Measurements from ENCODE around the gene SLC31A1. TPM values are rescaled to one million over a fixed set of nuclear protein-coding genes. Genes with fewer than 3 reads are reported as not detected.
"Not testable (repeated sequence)": the region's sequence is repeated elsewhere in the genome, so short reads cannot be mapped to it uniquely, and the experiment has no call there.

SLC31A1 gene
- total RNA-seq, 1 donor from 2014 or later, result 8.8 TPM

DNA sequence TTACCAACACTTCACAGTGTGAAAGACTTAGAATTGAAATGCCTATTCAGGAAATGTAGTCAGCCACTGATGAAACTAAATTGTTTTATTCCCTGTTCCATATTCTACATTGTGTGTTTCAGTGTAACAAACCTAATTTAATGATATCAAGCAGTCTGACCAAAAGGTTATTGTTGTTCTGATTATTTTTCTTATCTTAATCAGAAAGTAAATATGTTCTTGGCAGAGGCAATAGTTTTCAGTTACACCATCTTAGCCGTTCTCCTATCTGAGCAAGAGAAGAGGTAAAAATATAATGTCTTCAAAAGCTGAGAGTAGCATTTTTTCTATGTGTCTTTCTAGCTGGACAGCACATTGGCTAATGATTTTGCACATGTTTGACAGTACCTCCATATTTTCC is 36.9 kb downstream of the SLC31A1 start:
- intact Hi-C loops (cut with micrococcal nuclease), result no loop called here

DNA sequence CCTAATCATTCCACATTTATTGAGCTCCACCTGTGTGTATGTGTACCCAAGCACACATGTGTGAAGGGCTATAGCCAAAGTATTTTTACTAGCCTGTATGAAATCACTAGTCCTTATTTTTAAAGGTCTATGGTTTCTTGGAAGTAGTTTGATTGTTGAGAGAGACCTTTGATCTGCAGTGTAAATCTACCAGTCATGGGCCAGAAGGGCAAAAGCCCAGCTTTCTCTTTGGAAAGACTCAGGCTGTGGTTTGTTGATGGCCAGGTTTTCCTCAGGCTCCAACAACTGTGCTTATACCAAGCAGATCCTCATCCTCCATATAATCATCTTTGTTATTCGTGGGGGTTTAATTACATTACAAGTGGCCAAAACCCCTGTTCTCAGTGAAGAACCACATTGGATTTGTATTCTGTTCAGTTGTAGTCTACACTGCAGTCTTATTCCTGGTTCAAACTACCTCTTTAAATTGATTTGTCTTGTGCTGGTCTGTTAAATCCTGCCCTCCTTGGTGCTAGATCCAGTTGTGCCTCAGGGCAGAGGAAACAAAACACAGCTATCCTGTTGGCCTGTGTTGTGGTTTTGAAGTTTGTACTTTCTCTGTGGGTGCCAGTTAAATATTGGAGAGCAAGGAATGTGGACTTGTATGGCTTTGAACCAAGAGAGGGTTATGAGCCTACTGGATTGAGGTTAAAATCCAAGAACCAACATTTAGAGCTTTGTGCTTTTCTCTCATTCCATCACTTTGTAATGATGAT is 40.8 kb downstream of the SLC31A1 start:
- intact Hi-C loops (cut with micrococcal nuclease), result no loop called here

- intact Hi-C loops (cut with micrococcal nuclease), result no loop called here
These were observed 44.8 kb downstream of the SLC31A1 start for GRCh38 chr9:113266174-113266573.

DNA sequence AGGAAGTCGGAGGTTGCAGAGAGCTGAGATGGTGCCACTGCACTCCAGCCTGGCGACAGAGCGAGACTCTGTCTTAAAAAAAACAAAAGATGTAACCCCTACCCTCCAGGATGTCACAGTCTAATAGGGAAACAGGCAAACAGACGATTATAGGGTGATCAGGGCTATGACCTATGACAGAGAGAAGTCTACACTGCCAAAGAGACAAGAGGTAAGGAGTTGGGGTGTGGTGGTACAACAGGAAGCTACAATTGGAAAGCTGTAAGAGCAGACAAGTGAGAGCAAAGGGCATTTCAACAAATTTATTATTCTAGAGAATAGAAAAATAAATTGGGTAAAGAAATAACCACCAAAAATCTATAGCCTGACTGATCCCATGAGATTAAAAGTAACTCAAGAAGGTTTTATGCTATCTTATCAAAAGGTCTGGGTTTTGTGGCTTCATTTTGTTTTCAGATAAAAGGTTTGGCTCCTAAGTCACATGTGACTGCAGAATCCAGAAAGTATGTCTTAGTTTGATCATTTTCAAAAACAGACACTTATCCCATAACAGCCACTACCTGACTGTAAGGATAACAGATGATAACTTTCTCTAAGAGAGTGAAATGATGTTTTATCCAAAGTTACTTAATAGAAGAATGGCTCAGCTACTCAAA is 46.7 kb downstream of the SLC31A1 start:
- intact Hi-C loops (cut with micrococcal nuclease), result no loop called here

DNA sequence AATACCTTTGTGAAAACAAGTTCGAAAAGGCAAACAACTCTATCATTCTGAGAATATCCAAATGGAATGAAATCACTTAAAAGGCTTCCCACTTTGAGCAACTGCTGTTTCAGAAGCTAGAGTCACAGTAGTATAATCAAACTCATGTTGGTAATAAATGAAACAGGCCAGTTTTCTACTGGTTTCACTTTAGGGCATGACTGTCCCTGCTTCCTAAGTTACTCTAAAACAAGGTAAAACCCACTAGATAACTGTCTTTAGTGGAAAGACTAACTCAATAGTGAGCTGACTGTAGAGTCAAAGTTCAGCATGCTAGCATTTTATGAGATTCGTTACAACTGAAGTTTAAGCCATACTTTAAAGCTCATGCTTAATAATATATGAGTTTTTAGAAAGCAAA is 48.0 kb downstream of the SLC31A1 start:
- intact Hi-C loops (cut with micrococcal nuclease), result no loop called here

DNA sequence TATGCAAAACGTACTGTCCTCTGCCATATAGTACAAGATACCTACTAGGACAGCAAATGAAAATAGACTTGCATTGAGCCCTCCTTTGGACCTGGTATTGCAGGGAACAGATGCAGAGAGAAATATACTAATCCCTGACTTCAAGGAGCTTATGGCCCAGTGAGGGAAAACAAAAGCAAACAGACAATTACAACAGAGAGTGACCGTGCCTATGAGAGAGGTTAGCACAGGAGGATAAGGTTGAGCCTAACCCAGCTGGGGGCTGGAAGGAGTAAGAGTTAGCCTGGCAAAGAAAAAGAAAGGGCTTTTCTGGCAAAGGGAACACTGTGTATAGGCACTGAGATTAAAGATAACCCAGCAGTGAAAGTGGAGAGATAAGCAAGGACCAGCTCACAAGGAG is 48.5 kb downstream of the SLC31A1 start:
- intact Hi-C loops (cut with micrococcal nuclease), result loop anchor here (5.0 kb wide), 1 partner anchor 607 kb away; the partner anchor contains the start of gene ZNF618

- intact Hi-C loops (cut with micrococcal nuclease), result loop anchor here (1.0 to 5.0 kb wide), 12 partner anchors 53 to 1792 kb away; partner anchors contain the start of genes ALAD, C9orf43, ECPAS and FKBP15
These were observed 53.3 kb downstream of the SLC31A1 start for GRCh38 chr9:113274474-113275156.

- intact Hi-C loops (cut with micrococcal nuclease), result loop anchor here (1.0 to 5.0 kb wide), 11 partner anchors 54 to 1793 kb away; partner anchors contain the start of genes ALAD, C9orf43, ECPAS and FKBP15
These were observed 54.1 kb downstream of the SLC31A1 start, which contains the start of the genes CDC26 and PRPF4 for GRCh38 chr9:113275157-113276131. TSS of gene CDC26 (minus strand) at chr9:113275572. CDS start at chr9:113272507, 3,065 bp downstream. TSS of gene PRPF4 (plus strand) at chr9:113275658. CDS start at chr9:113275744, 86 bp downstream.

- intact Hi-C loops (cut with micrococcal nuclease), result loop anchor here (5.0 kb wide), 1 partner anchor 1797 kb away; the partner anchor contains the start of gene ECPAS
These were observed 57.5 kb downstream of the SLC31A1 start for GRCh38 chr9:113278840-113279239.

DNA sequence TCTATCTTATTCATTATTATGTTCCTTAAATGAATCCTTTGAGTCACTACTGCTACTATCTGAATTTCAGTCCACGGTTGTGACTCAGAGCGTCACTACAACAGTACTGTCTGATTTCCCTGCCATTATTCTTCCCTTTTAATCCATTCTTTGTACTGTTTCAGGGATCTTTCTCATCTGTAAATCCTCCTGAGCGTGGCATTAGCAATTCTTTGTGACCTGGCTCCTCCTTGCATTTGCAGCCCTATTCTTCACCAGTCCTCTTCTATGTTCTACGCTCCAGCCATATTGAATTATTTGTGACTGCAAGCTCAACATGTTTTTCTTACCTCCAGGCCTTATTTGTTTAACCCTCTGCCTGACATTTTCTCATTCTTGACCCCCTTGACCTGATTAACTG is 60.0 kb downstream of the SLC31A1 start:
- intact Hi-C loops (cut with micrococcal nuclease), result no loop called here

DNA sequence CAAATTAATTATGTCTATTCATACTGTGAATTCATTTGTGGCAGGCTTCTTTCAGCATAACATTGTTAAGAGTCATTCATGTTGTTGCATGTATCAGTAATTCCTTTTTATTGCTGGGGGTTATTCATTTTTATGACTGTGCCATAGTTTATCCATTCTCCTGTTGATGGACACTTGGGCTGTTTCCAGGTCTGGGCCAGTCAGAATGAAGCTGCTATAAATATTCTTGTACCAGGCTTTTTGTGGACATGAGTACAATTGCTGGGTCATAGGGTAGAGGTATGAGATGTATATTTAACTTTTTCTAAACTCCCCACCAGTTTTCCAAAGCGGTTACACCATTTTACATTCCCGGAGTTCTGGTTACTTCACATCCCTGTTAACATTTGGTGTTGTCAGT is 67.7 kb downstream of the SLC31A1 start:
- intact Hi-C loops (cut with micrococcal nuclease), result no loop called here

DNA sequence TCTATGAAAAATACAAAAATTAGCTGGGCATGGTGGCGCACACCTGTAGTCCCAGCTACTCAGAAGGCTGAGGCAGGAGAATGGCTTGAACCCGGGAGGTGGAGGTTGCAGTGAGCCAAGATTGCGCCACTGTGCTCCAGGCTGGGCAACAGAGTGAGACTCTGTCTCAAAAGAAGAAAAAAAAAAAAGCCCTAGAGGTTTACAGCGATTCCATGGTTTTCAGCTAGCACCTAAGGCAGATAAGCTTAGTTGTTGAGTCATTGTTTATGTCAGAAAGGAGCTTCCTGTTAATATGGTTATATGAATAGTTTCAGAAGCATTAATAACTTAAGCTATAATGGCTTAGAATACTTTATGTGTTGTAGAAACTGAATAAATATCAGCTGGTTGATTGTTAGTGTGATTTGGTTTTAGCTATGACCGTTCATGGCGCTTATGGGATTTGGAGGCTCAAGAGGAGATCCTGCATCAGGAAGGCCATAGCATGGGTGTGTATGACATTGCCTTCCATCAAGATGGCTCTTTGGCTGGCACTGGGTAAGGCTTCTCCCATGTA is 68.8 kb downstream of the SLC31A1 start:
- intact Hi-C loops (cut with micrococcal nuclease), result no loop called here

- intact Hi-C loops (cut with micrococcal nuclease), result no loop called here
These were observed 72.0 kb downstream of the SLC31A1 start for GRCh38 chr9:113293285-113293878.

DNA sequence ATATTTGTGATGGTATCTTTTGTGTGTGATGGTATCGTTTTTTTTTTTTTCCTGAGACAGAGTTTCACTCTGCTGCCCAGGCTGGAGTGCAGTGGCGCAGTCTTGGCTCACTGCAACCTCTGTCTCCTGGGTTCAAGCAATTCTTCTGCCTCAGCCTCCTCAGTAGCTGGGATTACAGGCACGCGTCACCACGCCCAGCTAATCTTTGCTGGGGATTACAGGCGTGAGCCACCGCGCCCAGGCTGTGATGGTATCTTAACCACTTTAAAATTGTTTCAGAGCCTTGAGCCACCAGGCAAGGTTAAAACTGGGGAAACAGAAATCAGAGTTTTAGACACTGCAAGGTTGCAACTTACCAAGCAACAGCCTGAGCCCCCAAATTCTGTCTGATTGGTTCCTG is 74.9 kb downstream of the SLC31A1 start:
- intact Hi-C loops (cut with micrococcal nuclease), result not testable (repeated sequence)

DNA sequence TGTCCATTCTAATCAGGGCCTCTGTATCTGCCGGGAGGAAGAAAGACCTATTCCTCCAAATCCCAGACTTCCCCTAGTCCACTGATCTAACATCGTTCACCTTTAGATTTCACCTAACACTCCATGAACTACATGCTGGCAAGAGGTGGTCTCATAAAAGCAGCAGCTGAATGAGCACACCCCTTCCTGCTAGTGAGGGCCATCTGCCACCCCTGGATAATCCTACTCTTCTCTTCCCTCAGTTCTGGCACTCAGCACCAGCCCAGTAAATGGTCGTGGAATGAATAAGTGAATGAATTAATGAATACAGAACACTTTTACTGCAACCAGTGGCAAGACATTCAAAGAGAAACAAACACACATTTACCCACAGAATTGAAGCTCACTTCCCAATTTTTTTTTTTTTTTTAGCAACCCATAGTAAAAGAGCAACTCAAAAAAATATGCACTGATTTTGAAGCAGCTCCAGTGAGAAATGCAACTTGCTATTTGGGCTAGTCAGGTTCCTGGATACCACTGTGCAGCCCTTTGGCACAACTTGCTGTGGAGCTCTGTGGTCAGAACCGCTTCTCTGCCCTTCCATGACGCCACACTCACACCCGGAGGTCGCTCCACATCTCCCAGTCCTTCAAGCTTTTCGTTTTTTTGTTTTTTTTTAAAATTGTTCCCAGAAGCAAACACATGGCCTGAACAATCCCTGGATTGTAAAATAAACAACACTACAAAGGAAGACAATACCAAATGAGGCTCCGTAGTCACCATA is 75.6 kb downstream of the SLC31A1 start:
- intact Hi-C loops (cut with micrococcal nuclease), result no loop called here

DNA sequence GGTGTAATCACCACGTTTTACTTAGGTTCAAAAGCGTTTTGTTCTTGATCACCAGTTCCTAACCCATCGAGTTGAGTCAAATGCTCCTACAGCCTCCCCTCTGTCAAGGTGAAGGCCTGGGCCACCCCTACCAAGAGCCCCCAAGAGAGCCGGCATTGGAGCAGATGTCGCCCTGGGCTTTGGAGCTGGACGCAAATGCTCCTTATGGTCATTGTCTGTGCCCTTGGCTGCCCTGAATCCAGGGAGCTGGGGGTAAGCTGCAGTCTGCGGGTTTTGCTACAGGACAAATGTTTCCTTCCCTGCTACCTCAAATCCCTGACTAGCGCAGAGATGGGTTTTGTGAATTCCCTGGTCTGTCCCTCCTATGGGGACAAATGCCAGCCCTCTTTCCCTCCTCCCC is 77.0 kb downstream of the SLC31A1 start:
- intact Hi-C loops (cut with micrococcal nuclease), result no loop called here

- intact Hi-C loops (cut with micrococcal nuclease), result no loop called here
These were observed 77.8 kb downstream of the SLC31A1 start for GRCh38 chr9:113298924-113299770.

DNA sequence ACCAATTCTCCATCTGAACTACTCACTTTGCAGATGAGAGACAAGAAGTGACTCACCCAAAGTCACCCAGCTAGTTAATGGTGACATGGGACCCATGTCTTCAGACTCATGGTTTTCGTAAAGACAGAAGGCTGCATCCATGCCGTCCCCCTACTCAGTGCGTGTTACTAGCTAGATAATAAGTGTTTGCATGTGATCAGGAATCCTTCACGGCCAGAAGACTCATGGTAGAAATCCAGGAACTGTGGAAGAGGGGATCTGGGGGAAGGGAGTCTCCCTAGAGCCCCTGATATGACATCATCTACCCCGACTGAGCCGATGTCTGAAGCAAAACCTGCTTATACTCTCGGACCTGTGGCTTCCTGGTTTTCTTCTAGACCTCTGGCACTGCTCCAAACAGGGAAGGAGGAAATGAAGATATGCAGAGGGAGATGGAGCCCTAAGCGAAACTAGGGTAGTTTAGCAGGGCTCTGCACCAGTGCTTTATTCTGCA is 78.5 kb downstream of the SLC31A1 start:
- intact Hi-C loops (cut with micrococcal nuclease), result no loop called here
